ENCODE measurements around the gene ATP5F1E.
A peak's percentile ranks its signal among the peaks of the same experiment; 100 is the strongest.

ATP5F1E gene

GRCh38 chr20:59062081-59062480 is 29.9 kb upstream of the ATP5F1E start:
- in situ Hi-C loops (cut with HindIII; ENCODE audit: low sequenced_read_pairs), result no loop called here
- H3K4me3 ChIP-seq (ENCODE audit: low read depth, low read length), result no peak overlapping the region
- no peak for DNase-seq (ENCODE audit: low read depth, low spot score)
- no peak for TF ChIP-seq CTCF (IDR thresholded peaks at IDR 0.05; ENCODE audit: low read depth, low read length)

DNA sequence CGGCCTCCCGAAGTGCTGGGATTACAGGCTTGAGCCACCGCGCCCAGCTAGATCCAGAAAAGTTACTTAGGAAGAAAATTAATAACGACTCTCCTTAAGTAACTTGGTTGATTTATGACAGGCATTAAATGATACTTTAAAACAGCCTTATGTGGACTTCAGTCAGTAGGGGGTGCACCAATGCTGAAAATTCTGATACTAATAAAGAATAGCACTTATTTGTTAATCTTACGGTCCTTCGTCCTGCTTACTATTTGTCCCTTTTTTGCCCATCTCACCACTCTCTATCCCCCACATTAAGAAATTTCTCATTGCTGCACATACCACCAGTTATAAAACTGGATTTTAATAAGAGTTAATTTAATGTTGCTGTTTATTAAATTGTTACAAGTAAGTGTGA is 23.2 kb upstream of the ATP5F1E start:
- no peak for DNase-seq (ENCODE audit: low read depth, low spot score)
- TF ChIP-seq CTCF (IDR thresholded peaks at IDR 0.05; ENCODE audit: low read depth, low read length), result peak; percentile 39
- no peak overlapping the region for H3K4me3 ChIP-seq (ENCODE audit: low read depth, low read length)
- in situ Hi-C loops (cut with HindIII; ENCODE audit: low sequenced_read_pairs), result no loop called here

- in situ Hi-C loops (cut with HindIII; ENCODE audit: low sequenced_read_pairs), result no loop called here
- DNase-seq (ENCODE audit: low read depth, low spot score), result no peak
- H3K4me3 ChIP-seq (ENCODE audit: low read depth, low read length), result no peak overlapping the region
- no peak for TF ChIP-seq CTCF (IDR thresholded peaks at IDR 0.05; ENCODE audit: low read depth, low read length)
Observed at GRCh38 chr20:59051666-59052185, 19.6 kb upstream of the ATP5F1E start.

DNA sequence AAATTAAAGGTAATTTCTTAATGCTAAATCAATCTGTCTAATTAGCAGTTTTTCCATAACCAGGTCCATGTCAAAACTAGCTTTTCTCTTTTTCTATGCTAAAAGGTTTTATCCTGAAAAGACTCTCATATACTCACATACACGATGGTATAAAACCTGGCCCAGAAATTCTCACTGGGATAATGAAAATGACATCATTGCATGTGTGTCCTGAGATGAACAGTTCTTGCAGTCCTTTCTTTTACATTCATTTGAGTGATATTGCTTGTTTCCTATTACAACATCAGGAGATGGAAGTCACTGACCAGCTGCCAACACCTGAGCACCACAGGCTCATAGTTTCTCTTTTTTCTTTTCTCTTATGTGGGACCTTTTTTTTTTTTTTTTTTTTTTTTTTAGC is 18.3 kb upstream of the ATP5F1E start:
- in situ Hi-C loops (cut with HindIII; ENCODE audit: low sequenced_read_pairs), result no loop called here
- no peak overlapping the region for H3K4me3 ChIP-seq (ENCODE audit: low read depth, low read length)
- TF ChIP-seq CTCF (IDR thresholded peaks at IDR 0.05; ENCODE audit: low read depth, low read length), result no peak
- no peak for DNase-seq (ENCODE audit: low read depth, low spot score)

- in situ Hi-C loops (cut with HindIII; ENCODE audit: low sequenced_read_pairs), result no loop called here
- no peak overlapping the region for H3K4me3 ChIP-seq (ENCODE audit: low read depth, low read length)
- no peak for DNase-seq (ENCODE audit: low read depth, low spot score)
- TF ChIP-seq CTCF (IDR thresholded peaks at IDR 0.05; ENCODE audit: low read depth, low read length), result no peak
Observed at GRCh38 chr20:59048681-59049030, 16.5 kb upstream of the ATP5F1E start.

GRCh38 chr20:59047938-59048680 is 16.0 kb upstream of the ATP5F1E start:
- in situ Hi-C loops (cut with HindIII; ENCODE audit: low sequenced_read_pairs), result no loop called here
- DNase-seq (ENCODE audit: low read depth, low spot score), result peak; percentile 38
- TF ChIP-seq CTCF (IDR thresholded peaks at IDR 0.05; ENCODE audit: low read depth, low read length), result no peak
- no peak overlapping the region for H3K4me3 ChIP-seq (ENCODE audit: low read depth, low read length)
